Measurements from ENCODE around the gene GP1BB.
"Not testable (repeated sequence)": the region's sequence is repeated elsewhere in the genome, so short reads cannot be mapped to it uniquely, and the experiment has no call there.

GP1BB gene

DNA sequence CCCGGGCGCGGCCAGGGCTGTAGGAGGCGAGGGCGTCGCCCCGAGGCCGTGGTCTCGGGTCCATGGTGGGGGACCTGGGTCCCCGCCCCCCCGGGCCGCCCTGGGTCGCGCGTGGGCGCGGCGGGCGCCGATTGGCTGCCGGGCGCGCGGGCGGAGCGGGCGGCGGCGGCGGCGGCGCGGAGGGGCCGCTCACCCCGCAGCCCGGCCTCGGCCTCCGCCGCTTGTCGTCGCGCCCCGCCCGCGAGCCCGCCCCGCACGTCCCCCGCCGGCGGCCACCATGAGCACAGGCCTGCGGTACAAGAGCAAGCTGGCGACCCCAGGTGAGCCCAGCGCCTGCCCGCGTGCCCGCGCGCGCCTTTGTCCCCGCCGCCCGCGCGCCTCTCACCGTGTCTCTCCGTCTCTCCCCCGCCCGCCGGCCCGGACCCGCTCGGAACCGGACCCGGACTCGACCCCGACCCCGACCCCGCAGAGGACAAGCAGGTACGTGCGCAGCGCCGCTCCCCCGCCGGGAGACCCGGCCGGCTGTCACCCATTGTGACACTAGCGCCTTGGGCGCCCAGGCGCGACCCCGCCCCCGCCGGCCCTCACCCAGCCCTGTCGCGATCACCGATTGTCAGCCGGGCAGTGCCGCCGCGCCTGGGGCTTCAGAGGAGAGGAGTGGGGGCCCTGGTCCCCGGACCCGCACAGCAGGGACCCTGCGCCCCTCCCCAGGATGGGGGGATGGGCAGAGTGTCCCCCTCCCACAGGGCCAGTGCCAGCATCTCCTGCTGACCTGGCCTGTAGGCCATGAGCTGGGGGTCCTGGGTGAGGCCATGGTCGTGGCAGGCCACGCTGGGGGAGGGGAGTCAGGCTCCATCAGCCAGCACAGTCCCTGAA, 8.8 kb upstream of the GP1BB start, which contains the start of gene SEPTIN5:
TSS of gene SEPTIN5 (plus strand) at position 192 of the 876 bp plus-strand sequence. CDS start at position 278, 86 bp downstream.
- no peak for DNase-seq

DNA sequence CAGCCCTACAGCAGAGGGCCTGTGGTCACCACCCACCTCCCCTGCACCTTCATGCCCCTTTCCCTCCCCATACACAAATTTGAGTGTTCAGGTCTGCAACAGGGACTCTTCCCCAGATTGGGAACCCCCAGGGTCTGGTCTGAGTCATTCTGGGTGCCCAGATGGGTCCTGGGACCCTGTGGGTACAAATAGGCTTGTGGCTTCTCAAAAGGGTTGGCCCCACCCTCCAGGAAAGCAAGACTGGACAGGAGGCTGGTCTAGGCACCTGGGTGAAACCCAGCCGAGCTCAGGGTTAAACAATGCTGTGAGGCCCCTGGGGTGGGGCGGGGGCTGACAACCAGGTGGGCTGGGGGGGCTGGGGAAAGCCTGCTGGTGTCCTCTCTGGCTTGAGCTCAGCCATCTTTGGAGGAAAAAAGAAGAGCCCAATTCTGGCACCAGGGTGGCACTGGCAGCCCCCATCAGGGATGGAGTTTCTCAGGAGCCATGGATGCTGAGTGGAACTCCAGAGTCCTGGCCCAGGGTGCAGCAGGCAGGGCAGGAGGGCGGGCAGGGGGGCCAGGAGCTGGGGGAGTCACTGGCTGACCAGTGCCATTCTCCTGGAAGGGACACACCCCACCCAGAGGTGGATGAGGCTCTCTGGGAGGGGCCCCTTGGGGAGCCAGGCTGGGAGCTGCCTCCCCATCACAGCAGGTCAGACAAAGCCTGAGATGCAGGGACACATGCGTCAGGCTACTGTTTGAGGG, 8.0 kb upstream of the GP1BB start:
- DNase-seq = no peak

DNA sequence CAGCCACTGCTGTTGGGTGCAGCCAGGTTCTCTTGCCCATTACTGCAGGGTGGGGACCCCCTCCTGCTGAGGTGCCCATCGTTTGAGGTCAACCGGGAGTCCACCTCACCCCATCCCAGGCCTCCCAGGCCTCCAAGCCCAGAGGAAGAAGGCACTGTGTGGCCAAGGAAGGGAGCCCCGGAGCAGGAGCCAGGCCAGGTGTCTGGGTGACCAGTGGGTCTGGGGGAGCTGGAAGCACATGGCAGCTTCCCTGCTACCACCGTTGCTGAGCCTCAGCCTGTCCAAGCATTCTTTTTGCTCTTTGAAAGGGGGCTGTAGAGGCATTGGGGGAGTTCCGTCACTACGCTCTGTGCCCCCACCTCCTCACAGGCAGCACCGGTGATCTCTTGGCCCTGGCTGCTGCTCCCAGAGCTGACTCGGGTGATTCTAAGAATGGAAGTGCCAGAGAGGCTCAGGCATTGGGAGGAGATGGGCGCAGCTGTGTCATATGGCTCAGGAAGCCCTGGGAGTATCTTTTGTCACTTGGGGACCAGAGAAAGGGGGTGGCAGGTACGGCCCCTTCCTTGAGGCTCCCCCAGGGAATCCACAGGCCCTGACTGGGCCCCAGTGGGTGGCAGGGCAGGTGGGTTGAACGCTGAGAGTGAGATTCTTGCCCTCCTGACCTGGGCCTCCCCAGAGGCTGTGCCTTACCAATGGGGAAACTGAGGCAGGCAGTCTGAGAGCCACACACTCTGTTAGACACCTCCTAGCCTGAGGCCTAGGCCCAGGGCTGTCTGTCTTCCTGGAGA, 7.1 kb upstream of the GP1BB start:
- no peak for DNase-seq

GRCh38 chr22:19716829-19717105, 6.6 kb upstream of the GP1BB start:
- no peak for DNase-seq

GRCh38 chr22:19717181-19717580, 6.2 kb upstream of the GP1BB start:
- DNase-seq = no peak

- DNase-seq = peak; percentile 76
These were observed 5.5 kb upstream of the GP1BB start for GRCh38 chr22:19717691-19718455.

DNA sequence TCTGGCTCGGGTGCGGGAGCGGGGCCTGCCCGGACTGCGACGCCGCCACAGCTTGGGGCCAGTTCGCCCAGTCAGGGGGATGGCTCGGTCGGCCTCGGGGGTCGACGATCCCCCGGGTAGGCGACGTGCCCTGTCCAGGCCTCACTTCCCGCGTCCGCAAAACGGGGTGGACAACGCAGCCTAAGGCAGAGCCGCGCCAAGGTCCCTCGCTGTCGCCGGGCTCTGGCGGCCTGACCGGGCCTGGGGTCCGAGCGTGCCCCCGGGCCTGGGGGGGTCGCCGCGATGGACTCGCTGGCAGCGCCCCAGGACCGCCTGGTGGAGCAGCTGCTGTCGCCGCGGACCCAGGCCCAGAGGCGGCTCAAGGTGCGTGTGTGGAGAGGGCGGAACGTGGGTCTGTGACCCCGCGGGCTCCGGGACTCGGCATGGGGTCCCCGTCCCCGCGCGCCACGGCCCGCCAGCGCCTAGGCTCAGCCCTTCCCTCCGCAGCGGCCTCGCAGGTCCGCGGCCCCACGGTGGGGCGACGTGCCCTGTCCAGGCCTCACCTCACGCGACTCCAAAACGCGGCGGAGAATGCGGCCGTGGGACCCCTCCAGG, 4.8 kb upstream of the GP1BB start:
- DNase-seq = no peak

GRCh38 chr22:19719050-19719482, 4.3 kb upstream of the GP1BB start:
- no peak for DNase-seq

GRCh38 chr22:19719488-19720021, 3.8 kb upstream of the GP1BB start:
- DNase-seq = no peak

DNA sequence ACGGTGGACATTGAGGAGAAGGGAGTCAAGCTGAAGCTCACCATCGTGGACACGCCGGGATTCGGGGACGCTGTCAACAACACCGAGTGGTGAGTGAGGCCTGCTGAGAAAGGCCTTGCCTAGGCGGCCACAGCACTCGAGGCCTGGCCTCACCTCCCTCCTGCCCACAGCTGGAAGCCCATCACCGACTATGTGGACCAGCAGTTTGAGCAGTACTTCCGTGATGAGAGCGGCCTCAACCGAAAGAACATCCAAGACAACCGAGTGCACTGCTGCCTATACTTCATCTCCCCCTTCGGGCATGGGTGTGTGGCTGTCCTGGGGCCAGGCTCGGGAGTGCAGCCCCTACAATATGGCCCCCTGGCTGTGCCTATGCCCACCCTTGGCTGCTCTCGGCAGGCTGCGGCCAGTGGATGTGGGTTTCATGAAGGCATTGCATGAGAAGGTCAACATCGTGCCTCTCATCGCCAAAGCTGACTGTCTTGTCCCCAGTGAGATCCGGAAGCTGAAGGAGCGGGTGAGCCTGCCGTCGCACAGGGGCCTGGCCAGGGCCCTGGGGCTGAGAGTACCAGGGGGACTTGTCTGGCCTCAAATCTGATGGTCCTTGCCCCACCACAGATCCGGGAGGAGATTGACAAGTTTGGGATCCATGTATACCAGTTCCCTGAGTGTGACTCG, 3.0 kb upstream of the GP1BB start:
- no peak for DNase-seq

GRCh38 chr22:19720999-19721329, 2.4 kb upstream of the GP1BB start:
- no peak for DNase-seq

DNA sequence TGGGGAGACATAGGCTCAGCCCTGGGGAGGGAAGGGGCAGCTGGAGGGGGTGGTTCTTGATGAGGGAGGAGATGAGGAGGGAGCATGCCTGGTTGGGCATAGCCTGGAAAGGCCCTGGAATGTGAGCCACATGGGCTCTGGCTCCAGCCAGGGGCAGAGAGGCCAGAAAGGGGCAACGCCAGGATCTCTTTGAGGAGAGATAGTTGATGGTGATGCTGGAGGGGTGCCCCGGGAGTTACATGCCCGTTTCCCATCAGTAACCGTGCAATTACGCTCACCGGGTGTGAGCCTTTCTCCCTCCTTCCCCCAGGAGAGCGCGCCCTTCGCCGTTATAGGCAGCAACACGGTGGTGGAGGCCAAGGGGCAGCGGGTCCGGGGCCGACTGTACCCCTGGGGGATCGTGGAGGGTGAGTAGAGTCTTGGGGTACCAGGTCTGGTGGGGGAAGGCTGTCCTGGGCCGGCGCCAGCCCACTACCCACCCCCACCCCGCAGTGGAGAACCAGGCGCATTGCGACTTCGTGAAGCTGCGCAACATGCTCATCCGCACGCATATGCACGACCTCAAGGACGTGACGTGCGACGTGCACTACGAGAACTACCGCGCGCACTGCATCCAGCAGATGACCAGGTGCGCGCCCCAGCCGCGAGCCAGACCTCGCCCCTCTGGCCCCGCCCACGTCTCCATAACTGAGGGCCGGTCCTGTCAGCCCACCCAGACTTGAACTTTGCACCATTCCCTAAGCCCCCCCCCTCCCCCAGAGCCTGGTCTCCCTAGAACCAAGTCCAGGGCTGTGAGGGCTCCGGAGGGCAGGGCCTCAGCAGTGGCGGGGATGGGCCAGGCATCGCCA, 1.8 kb upstream of the GP1BB start:
- no peak for DNase-seq

DNA sequence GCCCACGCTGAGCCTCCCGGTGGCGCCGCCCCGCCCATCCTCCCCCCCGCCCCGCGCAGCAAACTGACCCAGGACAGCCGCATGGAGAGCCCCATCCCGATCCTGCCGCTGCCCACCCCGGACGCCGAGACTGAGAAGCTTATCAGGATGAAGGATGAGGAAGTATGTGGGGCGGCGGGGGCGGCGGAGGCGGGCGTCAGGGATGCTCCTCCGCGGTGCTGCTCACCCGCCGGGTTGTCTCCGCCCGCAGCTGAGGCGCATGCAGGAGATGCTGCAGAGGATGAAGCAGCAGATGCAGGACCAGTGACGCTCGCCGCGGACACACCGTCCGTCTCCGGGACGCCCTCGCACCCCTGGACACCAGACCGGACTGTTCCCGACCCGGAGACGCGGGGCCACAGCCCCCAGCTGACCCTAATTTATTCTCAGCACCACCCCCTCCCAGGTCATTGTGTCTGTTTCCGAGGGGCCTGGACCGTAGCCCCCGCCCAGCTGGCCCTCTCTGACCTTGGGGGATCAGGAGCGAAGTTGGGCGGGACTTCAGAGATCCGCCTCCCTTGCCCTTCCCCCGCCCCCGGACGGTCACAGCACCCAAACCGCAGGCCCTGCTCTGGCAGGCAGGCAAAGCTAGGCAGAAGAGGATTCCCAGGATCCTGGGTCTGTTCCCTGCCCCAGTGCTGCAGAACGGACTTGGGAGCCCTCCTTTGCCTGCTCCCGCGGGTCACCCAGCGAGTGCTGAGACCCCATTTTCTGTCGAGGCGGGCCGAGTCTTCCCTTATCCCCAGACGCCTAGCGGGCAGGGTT, 959 bp upstream of the GP1BB start:
- DNase-seq = no peak

DNA sequence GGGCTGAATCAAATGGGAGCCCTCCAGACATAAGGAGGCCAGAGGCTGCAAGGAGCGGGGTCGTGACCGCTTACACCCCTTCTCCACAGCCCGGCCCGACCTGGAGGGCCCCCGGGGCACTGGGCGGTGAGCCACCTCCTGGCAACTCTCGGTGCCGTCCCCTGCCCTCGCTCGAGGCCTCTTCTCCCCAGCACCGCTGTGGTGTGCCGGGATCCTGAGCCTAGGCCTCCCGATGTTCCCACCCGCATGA, 432 bp upstream of the GP1BB start:
- DNase-seq = no peak

- peak; percentile 25 for DNase-seq
These were observed 866 bp downstream of the GP1BB start for GRCh38 chr22:19723983-19724827.

DNA sequence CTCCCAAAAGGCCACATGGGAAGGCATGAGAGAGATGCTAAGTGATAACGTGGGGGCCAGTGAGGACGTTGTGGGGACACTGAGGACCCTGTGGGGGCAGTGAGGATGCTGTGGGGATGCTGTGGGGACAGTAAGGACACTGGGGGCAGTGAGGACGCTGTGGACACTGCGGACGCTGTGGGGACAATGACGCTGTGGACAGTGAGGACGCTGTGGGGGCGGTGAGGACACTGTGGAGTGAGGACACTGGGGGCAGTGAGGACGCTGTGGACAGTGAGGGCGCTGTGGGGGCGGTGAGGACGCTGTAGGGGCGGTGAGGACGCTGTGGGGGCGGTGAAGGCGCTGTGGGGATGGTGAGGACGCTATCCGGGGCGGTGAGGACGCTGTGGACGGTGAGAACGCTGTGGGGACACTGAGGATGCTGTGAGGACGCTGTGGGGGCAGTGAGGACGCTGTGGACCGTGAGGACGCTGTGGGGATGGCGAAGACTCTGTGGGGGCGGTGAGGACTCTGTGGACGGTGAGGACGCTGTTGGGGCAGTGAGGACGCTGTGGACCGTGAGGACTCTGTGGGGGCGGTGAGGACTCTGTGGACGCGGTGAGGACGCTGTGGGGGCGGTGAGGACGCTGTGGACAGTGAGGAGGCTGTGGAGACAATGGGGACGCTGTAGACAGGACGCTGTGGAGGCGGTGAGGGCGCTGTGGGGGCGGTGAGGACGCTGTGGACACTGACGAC, 1.8 kb downstream of the GP1BB start:
- no peak for DNase-seq

GRCh38 chr22:19726064-19726788, 2.9 kb downstream of the GP1BB start:
- not testable (repeated sequence) for DNase-seq
